GM23338 (cell line): ENCODE measurements around the gene MRPL23. TPM values are rescaled to one million over a fixed set of nuclear protein-coding genes. Genes with fewer than 3 reads are reported as not detected.

Source experiments
- CREB1 ChIP-seq: fragments of 250-450 bp; sonication (Bioruptor Pico); IDR thresholded peaks from 2 replicates; pipeline ENCODE4 v1.5.0; 2020; ENCODE audit warnings: low read depth, mild to moderate bottlenecking, moderate library complexity
- CTCF ChIP-seq, 2 experiments: fragments of 200-600 bp in 1 of 2; sonication (generic) in 1 of 2; conservative IDR thresholded peaks; 2 replicates each; pipeline versions ENCODE4 v1.5.1 to v1.6.1; 2016 to 2017; ENCODE audit warnings: antibody characterized with exemption in 2 of 2, low read depth in 2 of 2, mild to moderate bottlenecking in 2 of 2, moderate library complexity in 1 of 2
- EZH2phosphoT487 ChIP-seq: fragments of 200-600 bp; sonication (generic); IDR thresholded peaks from one replicate; pipeline ENCODE4 v1.8.1; 2018; ENCODE audit warnings: antibody characterized with exemption; ENCODE audit not compliant: unreplicated experiment
- JUNB ChIP-seq: IDR thresholded peaks from one replicate; pipeline ENCODE4 v1.6.1; 2016; ENCODE audit warnings: antibody characterized with exemption; ENCODE audit not compliant: unreplicated experiment
- ZNF114 ChIP-seq: fragments of 250-450 bp; sonication (Bioruptor Pico); IDR thresholded peaks from 2 replicates; pipeline ENCODE4 v1.5.0; 2020; ENCODE audit warnings: mild to moderate bottlenecking, moderate library complexity
- ZNF331 ChIP-seq: fragments of 250-450 bp; sonication (Bioruptor Pico); IDR thresholded peaks from 2 replicates; pipeline ENCODE4 v1.5.0; 2020; ENCODE audit warnings: low read depth, mild to moderate bottlenecking, moderate library complexity
- ZNF462 ChIP-seq: fragments of 250-450 bp; sonication (Bioruptor Pico); IDR thresholded peaks from 2 replicates; pipeline ENCODE4 v1.5.0; 2020; ENCODE audit warnings: mild to moderate bottlenecking, moderate library complexity
- polyA plus RNA-seq: library from polyadenylated mRNA; unstranded; fragments of >200 nt; fragmentation: Nextera tagmentation; extraction: Ambion mirVana; gene quantifications from 2 replicates; pipeline ENCODE4 v1.2.1, GENCODE V29; 2016
- total RNA-seq: library from RNA; depleted of rRNA; stranded (reverse); fragments of >200 nt; shearing (Covaris generic); gene quantifications from 2 replicates; pipeline ENCODE4 v1.2.3, GENCODE V29; 2014

Gene MRPL23
- total and polyA plus RNA-seq, 2 experiments from 2014 or later = 84.7 to 91.5 TPM

GRCh38 chr11:1918436-1919315 is 28.5 kb upstream of the MRPL23 start (continued):
- TF ChIP-seq ZNF462 (CRISPR knock-in tag) = no peak
- TF ChIP-seq EZH2phosphoT487 = no peak
- TF ChIP-seq CTCF (conservative IDR thresholded peaks at IDR 0.05; ENCODE audit: low read depth in 2 of 2) = no peak
- TF ChIP-seq JUNB = no peak
- no peak for TF ChIP-seq ZNF331 (CRISPR knock-in tag)
- TF ChIP-seq CREB1 (CRISPR knock-in tag) = no peak
- no peak for TF ChIP-seq ZNF114 (CRISPR knock-in tag)
